Measurements from ENCODE around the gene SEPTIN2.

SEPTIN2 gene

DNA sequence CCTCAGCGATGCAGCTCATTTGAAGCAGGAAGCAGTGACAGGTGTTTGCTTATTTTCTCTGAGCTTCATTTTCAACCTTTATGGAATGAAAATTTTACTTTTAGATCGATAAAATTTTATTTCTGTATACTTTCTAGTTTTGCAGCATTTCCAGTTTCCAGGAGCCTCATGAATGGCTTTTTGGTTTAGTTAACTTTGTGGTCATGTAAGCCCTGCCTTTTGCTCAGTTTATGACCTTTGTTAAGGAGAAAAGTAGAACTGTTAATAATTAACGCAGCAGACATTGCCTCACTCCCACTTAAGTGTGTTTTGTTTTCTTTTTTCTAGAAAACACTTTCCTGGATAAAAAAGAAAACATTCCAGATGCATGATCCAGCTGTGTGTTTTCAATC, 35.9 kb downstream of the SEPTIN2 start:
- no peak overlapping the region for H2AFZ ChIP-seq (ENCODE audit: low read depth, low read length)
- H3K27me3 ChIP-seq (ENCODE audit: insufficient read depth, low read length, poor library complexity) = no peaks in the 10 kb centered on the region
- DNase-seq (no peak), ATAC-seq (ENCODE audit: insufficient read depth, low read depth) (no peak)
- no peak for TF ChIP-seq EZH2 (IDR thresholded peaks at IDR 0.05; ENCODE audit: borderline replicate concordance, low read depth, low read length, severe bottlenecking)
- TF ChIP-seq, protein P1, sequence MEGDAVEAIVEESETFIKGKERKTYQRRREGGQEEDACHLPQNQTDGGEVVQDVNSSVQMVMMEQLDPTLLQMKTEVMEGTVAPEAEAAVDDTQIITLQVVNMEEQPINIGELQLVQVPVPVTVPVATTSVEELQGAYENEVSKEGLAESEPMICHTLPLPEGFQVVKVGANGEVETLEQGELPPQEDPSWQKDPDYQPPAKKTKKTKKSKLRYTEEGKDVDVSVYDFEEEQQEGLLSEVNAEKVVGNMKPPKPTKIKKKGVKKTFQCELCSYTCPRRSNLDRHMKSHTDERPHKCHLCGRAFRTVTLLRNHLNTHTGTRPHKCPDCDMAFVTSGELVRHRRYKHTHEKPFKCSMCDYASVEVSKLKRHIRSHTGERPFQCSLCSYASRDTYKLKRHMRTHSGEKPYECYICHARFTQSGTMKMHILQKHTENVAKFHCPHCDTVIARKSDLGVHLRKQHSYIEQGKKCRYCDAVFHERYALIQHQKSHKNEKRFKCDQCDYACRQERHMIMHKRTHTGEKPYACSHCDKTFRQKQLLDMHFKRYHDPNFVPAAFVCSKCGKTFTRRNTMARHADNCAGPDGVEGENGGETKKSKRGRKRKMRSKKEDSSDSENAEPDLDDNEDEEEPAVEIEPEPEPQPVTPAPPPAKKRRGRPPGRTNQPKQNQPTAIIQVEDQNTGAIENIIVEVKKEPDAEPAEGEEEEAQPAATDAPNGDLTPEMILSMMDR (IDR thresholded peaks at IDR 0.05; ENCODE audit: borderline replicate concordance, extremely low read depth, low read length, poor library complexity, severe bottlenecking) = no peak
- H3K27ac ChIP-seq (ENCODE audit: low read length) = no peak overlapping the region
- H3K4me2 ChIP-seq (ENCODE audit: insufficient read depth, low read length) = no peak overlapping the region
- peaks cover 75% of the 10 kb centered on the region for H3K36me3 ChIP-seq (ENCODE audit: insufficient read depth, low read length)
- no peaks in the 10 kb centered on the region for H3K4me1 ChIP-seq (ENCODE audit: insufficient read depth, low read length)
- no peak overlapping the region for H3K9ac ChIP-seq (ENCODE audit: low read depth, low read length)
- H4K20me1 ChIP-seq (ENCODE audit: insufficient read depth, low read length) = peaks cover 10% of the 10 kb centered on the region
- H3K9me3 ChIP-seq (ENCODE audit: insufficient read depth, low read length, severe bottlenecking) = no peaks in the 10 kb centered on the region
- no peak overlapping the region for H3K4me3 ChIP-seq (ENCODE audit: low read depth in 1 of 2, low read length in 2 of 2)
- peaks cover 4% of the 10 kb centered on the region for H3K79me2 ChIP-seq (ENCODE audit: insufficient read depth, low read length)

DNA sequence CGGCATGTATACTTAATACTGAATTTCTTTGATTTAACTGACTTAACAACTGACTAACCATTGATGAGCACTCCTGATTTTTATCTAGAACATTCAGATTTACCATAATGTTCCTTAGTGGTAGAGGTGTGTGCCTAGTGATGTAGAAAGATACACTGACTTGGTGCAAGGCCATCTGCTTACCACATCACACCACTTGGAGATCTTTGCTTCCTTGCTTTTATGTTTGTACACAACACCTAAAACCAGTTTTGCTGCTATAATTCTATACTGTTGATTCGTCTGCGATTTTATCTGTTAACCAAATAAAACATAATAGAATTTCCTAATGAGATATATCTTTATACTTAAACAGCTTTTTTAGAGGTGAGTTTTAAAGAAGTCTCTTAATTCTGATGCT, 36.5 kb downstream of the SEPTIN2 start:
- H3K36me3 ChIP-seq (ENCODE audit: insufficient read depth, low read length) = peaks cover 69% of the 10 kb centered on the region
- ATAC-seq (ENCODE audit: insufficient read depth, low read depth) = no peak
- no peaks in the 10 kb centered on the region for H3K9me3 ChIP-seq (ENCODE audit: insufficient read depth, low read length, severe bottlenecking)
- peaks cover 10% of the 10 kb centered on the region for H3K79me2 ChIP-seq (ENCODE audit: insufficient read depth, low read length)
- no peak overlapping the region for H3K4me2 ChIP-seq (ENCODE audit: insufficient read depth, low read length)
- TF ChIP-seq, protein P1 (IDR thresholded peaks at IDR 0.05; ENCODE audit: borderline replicate concordance, extremely low read depth, low read length, poor library complexity, severe bottlenecking) = no peak
- TF ChIP-seq EZH2 (IDR thresholded peaks at IDR 0.05; ENCODE audit: borderline replicate concordance, low read depth, low read length, severe bottlenecking) = no peak
- H3K27ac ChIP-seq (ENCODE audit: low read length) = no peak overlapping the region
- peaks cover 5% of the 10 kb centered on the region for H3K4me1 ChIP-seq (ENCODE audit: insufficient read depth, low read length)
- no peak overlapping the region for H2AFZ ChIP-seq (ENCODE audit: low read depth, low read length)
- peaks cover 14% of the 10 kb centered on the region for H4K20me1 ChIP-seq (ENCODE audit: insufficient read depth, low read length)
- no peak overlapping the region for H3K9ac ChIP-seq (ENCODE audit: low read depth, low read length)
- H3K4me3 ChIP-seq (ENCODE audit: low read depth in 1 of 2, low read length in 2 of 2) = no peak overlapping the region
- DNase-seq = no peak
- H3K27me3 ChIP-seq (ENCODE audit: insufficient read depth, low read length, poor library complexity) = no peaks in the 10 kb centered on the region

DNA sequence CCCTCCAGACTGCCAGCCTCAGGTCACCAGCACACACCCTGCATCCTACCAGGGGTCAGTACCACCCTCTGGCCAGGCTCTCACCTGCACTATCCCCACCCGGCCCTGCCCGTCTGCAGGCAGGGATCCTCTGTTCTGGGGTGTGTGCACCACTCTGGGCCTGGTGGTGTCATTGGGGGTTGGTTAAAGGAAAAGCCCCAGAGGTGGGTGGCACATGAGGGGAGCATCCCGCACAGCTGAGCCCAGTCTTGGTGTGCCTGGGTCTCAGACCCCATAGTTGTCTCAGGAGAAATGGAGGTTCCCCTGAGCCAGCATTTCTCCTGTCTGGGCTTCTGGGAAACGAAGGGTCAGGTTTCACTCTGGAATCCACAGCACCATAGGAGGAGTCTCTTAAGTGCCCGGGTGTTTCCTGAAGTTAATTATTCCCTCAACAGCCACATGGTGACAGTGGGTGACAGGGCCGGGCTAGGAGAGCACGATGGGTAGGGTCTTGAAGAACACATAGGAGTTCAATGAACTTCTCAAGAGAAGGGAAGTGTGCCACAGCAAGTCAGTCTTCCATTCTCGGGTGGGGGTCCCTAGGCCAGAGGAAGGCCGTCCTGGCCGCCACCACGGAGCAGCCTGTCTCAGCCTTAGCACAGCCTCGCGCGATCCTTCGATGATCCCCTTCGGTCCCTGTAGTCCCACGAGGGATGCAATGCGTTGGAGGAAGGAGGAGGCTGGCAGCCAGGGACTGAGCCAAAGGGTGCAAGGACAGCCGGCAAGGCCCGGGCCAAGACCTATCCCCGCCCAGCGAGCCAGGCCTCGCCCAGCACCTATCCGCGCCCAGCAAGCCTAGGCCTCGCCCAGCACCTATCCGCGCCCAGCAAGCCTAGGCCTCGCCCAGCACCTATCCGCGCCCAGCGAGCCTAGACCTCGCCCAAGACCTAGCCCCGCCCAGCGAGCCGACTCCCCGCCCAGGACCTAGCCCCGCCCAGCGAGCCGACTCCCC, 39.2 kb downstream of the SEPTIN2 start:
- Histone ChIP-seq H2AFZ (ENCODE audit: low read depth, low read length) (no peak overlapping the region), H3K27ac (ENCODE audit: low read length) (no peak overlapping the region), H3K4me1 (ENCODE audit: insufficient read depth, low read length) (peaks cover 22% of the 10 kb centered on the region), H3K9ac (ENCODE audit: low read depth, low read length) (no peak overlapping the region), H3K4me3 (ENCODE audit: low read depth in 1 of 2, low read length in 2 of 2) (peak overlapping the region in 1 of 2 experiments; percentile 35; a peak in 1 of 4 replicates), H3K36me3 (ENCODE audit: insufficient read depth, low read length) (peaks cover 45% of the 10 kb centered on the region), H3K4me2 (ENCODE audit: insufficient read depth, low read length) (peak overlapping the region; percentile 45; the same call in 1 of the 2 replicates), H3K27me3 (ENCODE audit: insufficient read depth, low read length, poor library complexity) (no peaks in the 10 kb centered on the region), H4K20me1 (ENCODE audit: insufficient read depth, low read length) (peaks cover 37% of the 10 kb centered on the region), H3K79me2 (ENCODE audit: insufficient read depth, low read length) (peaks cover 38% of the 10 kb centered on the region), H3K9me3 (ENCODE audit: insufficient read depth, low read length, severe bottlenecking) (no peaks in the 10 kb centered on the region)
- DNase-seq (peak; percentile 64), ATAC-seq (ENCODE audit: insufficient read depth, low read depth) (peak; percentile 13; the same call in 2 of the 3 replicates)
- TF ChIP-seq EZH2 (IDR thresholded peaks at IDR 0.05; ENCODE audit: borderline replicate concordance, low read depth, low read length, severe bottlenecking) = no peak
- TF ChIP-seq, protein P1 (IDR thresholded peaks at IDR 0.05; ENCODE audit: borderline replicate concordance, extremely low read depth, low read length, poor library complexity, severe bottlenecking) = peak; percentile 16
